Stimulated activated CD4-positive, alpha-beta T cell treated with anti-CD3 and anti-CD28 coated beads, Interleukin-1b, Interleukin-23, amount 100 ng/mL, for 48 hours (primary cell): ENCODE results near the gene F5.
"Not testable (repeated sequence)": the region's sequence is repeated elsewhere in the genome, so short reads cannot be mapped to it uniquely, and the experiment has no call there.

ENCODE experiments used
- DNase-seq: peaks from one replicate; pipeline ENCODE4 v3.0.0-alpha.2; 2020

Gene F5

DNA sequence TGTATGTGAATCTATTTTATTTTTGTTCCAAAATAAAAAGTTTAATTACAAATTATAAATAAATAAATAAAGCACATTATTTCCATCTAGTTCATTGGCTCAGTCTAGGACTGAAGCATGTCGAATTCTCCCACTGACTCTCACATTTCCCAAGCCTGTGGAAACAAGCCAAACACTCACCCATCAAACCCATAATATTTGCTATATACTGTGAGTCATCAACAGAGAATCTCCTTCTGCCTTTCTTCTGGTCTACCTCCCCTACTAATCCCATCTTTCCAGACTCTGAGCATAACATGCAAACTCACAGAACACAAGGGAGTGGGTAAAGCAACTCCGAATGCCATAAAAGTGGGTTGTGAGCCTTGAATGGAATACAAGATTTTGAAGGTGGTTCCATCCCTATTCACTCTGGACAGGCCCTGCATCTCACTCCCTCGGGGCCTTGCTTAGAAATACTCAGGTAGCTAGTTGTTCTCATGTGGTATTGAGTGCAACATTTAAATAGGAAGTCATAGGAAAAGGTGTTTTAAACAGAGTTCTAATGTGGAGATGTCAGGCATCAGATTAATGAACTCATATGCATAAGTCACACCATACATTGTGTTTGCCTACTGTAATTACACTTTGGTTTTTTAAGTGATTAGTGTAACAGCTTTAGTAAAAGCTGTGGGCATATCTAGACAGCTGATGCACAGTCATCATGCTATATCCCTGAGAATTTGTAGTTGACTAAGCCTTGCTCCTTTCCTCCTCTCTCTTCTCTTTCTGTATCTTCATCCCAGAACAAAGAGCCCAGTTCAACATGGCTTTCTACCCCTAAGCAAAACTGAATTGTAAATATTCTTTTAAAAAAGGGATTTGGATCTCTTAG is 47.0 kb downstream of the F5 start:
- DNase-seq = no peak

DNA sequence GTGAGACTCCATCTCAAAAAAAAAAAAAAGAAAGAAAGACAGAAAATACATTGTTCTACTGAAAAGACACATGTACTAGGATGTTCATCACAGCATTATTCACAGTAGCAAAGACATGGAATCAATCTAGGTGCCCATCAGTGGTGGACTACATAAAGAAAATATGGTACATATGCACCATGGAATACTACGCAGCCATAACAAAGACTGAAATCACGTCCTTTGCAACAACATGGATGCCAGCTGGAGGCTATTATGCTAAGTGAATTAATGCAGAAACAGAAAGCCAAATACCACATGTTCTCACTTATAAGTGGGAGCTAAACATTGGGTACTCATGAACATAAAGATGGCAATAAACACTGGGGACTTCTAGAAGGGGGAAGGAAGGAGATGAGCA is 51.6 kb downstream of the F5 start:
- DNase-seq = no peak

DNA sequence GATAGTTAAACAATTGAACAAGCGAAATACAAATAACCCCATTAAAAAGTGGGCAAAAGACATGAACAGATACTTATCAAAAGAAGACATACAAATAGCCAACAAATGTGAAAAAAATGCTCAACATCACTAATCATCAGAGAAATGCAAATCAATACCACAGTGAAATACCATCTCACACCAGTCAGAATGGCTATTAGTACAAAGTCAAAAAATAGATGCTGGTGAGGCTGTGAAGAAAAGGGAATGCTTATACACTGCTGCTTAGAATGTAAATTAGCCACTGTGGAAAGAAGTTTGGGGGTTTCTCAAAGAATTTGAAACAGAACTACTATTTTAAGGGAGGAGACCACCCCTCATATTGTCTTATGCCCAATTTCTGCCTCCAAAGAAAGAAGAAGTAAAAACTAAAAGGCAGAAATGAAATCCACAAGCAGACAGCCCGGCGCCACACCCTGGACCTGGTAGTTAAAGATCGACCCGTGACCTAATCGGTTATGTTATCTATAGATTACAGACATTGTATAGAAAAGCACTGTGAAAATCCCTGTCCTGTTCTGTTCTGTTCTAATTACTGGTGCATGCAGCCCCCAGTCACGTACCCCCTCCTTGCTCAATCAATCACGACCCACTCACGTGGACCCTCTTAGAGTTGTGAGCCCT is 52.6 kb downstream of the F5 start:
- DNase-seq = not testable (repeated sequence)

DNA sequence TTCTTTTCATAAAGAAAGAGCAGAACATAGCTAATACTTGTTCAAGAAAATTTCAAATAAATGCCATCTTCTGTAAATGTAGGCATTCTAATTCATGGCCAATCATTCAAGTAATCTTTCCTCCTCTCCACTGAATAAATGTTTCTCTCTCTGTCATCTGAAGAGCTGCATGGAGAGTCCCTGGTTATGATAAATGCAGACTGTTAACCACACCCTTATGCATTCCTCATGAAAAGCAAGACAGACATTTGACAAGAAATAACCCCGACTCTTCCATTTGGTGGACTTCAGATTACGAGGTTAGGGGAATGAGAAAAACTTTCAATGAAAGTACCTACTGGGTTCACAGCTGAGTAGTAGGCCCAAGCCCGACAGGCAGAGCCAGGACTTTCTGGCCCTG is 55.8 kb downstream of the F5 start:
- DNase-seq = no peak

DNA sequence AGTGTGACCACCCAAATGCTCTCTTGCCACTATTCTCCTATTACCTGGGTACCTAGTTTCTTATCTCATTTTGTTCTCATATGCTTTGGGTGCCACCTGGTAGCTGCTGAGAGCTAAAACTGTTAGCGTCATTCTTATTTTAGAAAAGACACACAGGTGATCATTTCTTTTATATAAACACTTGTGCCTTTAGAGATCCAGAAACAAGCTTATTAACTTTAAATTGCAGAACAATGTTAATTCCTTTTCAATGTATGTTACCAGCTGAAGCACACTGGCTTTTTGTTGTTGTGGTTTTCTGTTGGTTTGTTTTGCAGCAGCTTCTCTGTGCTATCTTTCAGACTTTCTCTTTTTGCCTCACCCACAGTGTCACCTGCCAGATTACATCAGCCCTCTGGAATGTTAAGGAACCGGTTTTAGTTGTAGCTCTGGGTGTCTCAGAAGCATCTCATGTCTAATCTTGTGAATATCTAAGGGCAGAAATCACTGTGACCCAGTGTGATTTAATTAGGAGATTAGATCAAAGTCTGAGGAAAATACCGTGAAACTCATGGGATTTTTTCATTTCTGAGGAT is 57.1 kb downstream of the F5 start:
- DNase-seq = no peak

DNA sequence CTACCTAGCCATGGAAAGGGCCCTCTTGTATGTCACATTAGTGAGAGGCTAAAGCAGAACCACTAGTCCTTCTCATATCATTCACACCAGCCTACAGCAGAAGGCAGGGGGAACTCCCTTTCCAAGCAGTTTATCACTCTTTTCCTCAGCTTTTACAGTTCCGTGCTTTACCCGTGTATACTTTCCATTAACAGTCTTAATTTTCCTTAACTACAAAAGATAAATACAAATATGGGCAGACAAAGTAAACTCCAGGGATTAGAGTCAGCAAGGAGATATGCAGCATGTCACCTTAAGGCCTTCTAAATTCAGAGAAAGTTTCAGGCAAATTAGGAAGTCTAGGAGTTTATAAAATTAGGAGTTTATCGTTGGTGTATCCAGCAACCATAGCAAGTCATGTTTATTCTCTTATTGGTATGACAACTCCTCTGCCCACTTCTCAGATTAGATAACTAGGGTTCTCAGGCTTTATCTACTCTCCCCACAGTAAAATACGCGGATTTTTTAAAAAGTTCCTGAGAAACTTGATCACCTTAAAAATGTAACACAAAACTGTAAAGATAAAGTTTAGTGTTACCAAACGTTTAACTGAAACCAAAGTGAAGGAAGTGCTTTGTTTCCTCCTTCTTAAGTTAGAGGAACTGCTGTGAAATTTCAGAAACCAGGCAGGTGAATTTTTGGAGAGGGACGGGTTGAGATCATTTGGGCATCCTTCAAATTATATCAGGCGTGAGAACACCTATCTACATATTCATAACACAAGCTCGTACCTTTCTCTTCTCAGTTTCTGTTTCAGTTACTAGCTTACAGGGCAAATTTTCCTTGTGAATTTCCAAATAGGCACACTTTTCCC is 57.8 kb downstream of the F5 start:
- no peak for DNase-seq

DNA sequence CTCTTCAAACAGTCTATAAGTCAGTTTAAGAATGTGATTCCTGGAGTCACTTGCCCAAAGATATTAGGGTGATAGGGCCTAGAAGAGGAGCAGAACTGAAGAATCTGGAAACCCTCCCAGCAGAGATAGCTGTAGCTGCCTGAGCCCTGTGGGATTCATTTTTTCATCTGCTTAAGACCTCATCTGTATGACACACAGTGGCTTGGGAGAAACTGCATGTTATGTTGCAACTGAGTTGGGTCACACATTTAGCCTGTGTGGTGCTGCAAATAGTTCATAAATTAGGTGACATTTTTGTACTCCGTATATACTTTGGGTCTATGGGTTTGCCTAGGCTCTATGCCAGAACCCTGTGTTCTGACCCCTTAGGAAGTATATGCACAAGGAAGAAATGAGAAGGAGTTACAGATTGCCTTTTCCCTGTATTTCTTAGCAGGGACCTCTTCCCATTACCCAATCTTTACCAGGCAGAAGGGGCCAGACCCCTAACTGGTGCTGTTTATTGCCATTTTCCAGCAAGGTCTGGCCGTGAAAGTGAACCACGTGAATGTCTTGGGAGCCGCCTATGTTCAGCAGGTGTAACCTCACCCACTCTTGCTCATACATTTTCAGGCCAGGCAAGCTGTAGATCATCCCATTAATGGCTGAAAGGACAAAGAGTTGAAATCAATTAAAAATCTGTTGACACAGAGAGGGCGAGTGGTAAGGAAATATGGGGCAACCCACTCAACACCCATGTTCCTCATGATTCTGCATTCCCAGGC is 58.6 kb downstream of the F5 start:
- DNase-seq = no peak

DNA sequence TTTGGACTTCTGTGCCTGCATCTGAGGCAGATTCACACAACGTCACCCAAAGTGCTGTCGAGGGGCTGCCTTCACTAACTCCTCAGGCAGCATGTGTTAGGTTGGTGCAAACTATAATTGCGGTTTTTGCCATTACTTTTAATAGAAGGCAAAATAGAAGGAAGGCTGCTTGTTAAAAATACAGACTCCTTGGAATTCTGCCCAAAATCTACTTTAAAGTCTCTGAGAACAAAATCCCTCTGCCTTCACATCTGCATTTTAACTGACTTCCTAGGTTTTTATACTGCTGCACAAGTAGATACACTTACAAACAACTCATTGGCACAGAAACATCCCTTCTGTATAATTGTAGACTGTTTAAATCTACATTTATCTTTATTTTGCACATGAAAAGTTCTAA is 59.3 kb downstream of the F5 start:
- DNase-seq = no peak

DNA sequence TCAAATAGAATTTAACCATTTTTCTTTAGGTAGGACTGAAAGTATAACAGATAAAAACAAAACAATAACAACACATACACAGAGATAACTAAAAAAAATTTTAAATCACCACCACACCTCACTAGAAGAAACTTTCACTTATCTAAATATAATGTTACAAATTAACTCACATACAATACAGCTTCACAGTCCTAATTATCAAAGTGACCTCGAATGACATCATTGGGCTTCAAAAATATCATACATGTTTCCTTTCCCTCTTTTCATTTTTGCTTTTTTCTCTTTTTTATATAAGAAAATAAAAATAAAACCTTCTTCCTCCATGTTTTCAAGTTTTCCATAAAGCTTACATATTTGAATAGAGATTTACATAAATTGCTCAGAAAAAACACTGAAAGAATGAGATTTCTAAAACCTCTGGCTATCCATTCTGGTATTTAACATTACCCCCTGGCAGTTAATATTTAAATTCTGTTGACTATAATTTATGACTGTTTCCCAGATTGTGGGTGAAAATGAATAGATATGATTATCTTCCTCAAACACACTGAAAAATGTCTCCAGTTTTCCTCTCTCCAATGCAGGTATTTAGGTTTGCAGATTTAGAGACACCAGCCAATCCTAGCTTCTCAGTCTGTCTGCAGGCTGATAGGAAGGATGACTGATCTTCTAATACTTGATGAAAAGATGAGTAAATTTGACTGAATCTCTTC is 60.0 kb downstream of the F5 start:
- DNase-seq = no peak

DNA sequence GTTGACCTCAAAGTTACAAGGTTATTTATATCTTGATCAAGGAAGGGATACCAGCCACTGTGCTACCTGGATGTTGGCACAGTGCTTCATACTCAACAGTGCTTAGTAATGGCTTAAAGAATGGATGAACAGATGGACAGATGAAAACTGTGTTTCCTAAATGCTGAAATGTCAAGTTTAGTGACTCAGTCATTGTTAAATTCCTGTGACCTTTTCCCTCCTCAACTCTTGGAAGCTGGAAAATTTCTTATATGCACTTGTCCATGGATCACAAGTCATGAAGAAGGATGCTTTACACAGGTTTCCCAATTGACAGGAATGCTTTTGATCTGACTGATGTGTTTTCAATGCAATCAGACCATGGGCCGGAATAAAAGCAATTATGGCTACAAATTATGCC is 60.9 kb downstream of the F5 start:
- no peak for DNase-seq

DNA sequence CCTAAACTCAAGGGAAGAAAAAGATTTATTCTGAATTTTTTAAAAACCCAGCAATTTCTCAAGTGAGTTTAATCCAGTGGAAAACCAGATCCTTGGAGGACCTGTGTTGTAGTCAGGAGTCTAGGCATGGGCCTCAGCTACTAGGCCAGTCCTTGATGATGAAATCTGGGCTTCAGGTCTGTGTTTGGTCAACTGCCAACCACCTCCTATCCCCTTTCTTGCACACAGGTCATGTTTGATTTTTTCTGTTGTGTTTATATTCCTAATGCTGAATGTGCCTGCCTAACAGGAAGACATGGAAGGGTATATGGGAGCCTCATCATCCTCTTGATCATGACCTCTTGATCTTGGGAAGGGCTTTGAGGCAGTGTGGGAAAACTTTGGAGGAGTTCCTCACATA is 62.4 kb downstream of the F5 start:
- DNase-seq = no peak

DNA sequence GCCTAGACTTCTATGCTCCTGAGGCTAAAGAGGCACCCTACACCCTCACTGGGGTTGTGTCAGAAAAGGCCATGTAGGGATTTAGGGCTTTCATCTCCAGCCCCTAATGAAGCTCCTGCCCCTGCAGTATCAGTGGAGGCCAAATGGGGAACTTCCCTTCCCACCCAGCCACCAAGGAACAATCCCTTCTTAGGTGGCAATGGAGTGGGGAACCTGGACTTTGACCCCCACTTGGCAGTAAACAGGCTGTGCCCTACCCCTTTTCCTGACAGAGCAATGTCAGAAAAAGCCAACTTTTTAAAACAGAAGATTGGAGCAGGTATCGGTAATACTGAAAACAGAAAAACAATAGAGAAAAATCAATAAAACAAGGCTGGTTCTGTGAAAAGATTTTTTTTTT is 65.1 kb downstream of the F5 start:
- no peak for DNase-seq

DNA sequence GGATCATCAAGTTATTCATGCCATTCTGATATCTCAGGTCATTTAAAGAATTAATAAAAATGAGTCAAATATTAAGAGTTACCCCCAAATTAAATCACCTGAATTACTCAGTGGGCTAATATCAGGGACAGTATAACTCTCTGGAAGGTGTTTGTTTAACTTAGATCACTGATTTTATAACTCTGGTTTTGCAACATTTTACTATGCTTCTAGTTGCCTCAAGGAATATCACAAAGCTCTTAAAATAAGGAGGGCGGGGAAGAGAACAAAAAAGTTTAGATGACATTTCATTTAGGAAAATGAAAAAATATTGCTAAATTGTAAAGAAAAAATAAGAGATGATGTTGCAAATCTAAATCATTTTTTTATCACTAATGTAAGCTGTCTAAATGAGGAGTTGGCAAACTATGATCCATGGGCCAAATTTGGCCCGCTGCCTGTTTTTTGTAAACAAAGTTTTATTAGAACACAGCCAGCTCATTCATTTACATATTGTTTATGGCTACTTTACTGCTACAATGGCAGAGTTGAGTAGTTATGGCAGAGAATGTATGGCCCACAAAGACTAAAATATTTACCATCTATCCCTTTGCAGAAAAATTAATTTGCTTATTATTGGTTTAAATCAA is 68.6 kb downstream of the F5 start:
- DNase-seq = no peak

DNA sequence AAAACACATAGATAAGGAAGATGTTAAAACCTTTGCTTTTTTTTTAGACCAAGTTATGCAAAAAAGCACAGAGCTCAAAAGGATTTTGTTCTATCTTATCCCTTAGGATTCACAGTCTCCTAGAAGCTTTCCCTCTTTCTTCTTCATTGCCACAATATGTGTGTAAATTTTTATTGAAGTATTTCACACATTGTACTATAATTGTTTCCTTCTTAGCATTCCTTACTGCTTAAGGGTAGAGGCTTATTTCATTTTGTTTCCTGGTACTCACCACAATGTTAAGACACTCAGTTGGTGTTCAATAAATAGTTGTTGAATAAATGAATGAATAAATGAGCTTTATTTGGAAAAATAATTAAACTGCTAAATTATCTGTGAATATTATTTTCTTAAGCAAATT is 70.6 kb downstream of the F5 start:
- no peak for DNase-seq

DNA sequence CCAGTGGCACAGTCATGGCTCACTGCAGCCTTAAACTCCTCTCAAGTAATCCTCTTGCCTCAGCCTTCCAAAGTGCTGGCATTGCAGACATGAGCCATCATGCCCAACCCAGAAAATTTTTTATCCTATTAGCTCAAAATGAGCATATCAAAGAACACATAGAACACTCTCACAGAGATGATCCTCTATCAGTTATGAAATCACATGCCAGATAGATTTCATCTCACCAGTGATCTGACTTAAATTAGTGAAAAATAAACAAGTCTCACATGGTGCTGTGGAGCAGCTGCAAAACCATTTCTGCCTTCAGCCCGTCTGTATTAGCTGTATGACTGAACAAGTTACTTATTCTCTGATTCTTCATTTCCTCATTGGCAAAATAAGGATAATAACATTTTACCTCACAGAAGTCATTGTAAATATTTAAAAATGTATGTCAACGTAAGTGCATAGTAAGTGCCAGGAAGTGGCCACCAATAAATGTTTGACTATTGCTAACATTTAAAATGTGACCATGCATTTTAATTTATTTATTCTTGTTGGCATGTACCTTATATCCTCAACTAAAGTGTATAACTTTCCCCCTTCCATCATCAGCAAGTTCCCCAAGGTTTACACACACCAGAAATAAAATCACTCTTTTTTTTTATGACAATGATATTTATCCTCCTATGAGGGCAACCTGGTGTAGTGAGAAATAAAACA is 71.6 kb downstream of the F5 start:
- DNase-seq = no peak

DNA sequence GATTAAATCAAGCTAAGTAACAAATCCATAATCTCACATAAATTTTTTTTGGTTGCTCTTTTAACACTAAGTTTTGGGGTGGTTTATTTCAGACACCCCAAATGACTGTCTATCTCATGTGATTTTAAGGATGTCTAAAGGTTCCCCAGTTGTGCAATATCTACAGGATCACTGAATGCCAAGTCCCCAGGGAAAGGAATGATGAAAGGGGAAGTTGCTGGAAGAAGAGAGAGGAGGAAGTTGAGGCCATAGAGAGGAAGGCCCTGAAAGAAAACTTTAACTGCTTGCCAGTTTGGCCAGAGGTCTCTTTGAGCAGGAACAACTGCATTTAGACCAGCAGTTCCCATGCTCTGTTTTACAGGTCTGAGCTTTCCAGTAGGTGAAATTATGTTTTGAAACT is 73.1 kb downstream of the F5 start:
- DNase-seq = no peak

DNA sequence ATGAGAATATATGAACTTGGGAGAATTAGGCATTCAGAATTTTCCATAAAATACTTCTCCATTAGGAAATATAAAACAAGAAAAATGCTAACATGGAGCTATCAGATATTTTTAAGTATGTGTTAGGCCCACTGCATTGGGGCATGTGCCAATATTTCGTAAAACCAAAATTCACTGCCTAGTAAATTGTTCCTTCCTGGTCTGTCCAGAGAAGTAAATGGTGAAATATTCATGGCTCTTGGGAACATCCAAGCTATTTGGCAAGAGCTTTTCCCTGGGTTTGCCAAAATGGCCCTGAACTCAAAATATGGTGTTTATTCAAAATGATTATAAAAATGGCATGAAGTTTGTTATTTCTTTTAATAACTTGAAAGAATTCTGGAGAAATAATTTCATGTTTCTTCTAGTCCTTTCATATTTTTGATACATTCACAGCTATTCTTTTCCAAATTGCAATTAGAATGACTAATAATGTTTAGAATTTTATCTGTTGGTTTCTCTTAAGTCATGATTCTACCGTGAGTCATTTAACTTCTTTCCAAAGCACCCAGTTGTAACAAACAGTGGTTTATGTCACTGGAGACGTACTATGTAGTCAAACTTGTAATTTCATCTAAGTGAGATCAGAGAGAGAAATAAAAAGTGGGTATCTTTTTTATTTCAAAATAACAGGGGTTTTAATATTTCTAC is 74.8 kb downstream of the F5 start:
- no peak for DNase-seq

DNA sequence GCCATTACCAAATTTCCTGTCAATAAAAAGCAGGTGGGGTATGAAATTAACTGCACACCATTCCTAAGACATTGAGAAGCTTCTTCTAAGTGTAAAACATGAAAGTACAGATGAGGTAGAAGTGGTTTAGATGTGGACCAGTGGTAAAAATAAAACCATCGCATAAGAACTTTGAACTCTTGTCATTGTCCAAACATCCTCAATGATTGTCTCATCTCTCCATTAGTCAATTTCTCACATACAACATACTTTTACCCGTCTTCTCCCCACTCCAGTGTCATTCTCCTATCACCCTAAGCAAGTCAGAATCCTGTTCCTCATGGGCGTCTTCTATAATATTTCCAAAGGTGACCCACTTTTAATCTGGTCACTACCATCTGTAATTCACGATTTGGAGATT is 76.2 kb downstream of the F5 start:
- DNase-seq = no peak

DNA sequence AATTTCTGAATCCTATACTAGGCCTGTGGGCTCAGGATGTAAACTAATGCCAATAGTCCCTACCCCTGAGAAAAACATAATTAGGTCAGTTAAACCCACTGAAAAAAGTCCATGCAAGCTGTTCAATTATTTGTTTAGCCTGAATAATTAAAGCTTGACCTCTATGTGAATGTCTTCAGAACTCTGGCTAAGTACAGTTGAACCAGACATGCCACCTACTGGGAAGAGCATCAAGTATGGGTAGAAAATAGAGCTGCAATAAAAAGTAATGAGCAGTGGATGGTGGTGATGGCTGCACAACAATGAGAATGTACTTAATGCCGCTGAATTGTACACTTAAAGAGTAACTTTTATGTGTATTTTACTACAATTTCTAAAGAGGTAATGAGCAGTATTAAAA is 76.9 kb downstream of the F5 start:
- no peak for DNase-seq
